GM12873 (cell line): ENCODE data around the gene MTPN.

ENCODE experiments used
- CTCF ChIP-seq: IDR thresholded peaks from 2 replicates; pipeline ENCODE4 v1.5.1; 2012; ENCODE audit warnings: low read depth, mild to moderate bottlenecking, moderate library complexity, low read length, control low read depth; ENCODE audit not compliant: insufficient read depth; ENCODE audit errors: missing control alignments

MTPN gene

GRCh38 chr7:135878284-135878683 lies 98.9 kb downstream of the MTPN start:
- no peak for TF ChIP-seq CTCF

GRCh38 chr7:135877805-135878204 lies 99.4 kb downstream of the MTPN start:
- TF ChIP-seq CTCF: no peak
